H1 (cell line): ENCODE measurements around the gene CFD. TPM values are rescaled to one million over a fixed set of nuclear protein-coding genes. Genes with fewer than 3 reads are reported as not detected.
A peak's percentile ranks its signal among the peaks of the same experiment; 100 is the strongest.

Experiments used
- CTCF ChIA-PET: fragments of 300-600 bp; sonication (Branson Sonifier 250); formaldehyde crosslinking; loops from one replicate; lab custom pipeline; 2021; ENCODE audit not compliant: partially characterized antibody; lab: Charles Lee
- POLR2A ChIA-PET: fragments of 300-600 bp; sonication (Branson Sonifier 250); formaldehyde crosslinking; loops from one replicate; lab custom pipeline; 2021; ENCODE audit warnings: inconsistent platforms; ENCODE audit not compliant: partially characterized antibody; lab: Charles Lee
- DNase-seq, 2 experiments: peaks; one replicate each; pipeline versions ENCODE4 v3.0.0 to v3.0.0-alpha.2; 2010 to 2022; ENCODE audit warnings: low spot score in 2 of 2, low read depth in 1 of 2, mixed read lengths in 1 of 2
- FAIRE-seq: peaks from 2 replicates; lab custom pipeline; 2011; peaks lifted over from hg19 to GRCh38; lab: Jason Lieb, UNC
- H2AFZ ChIP-seq: 2 replicates; pipeline ENCODE4 v1.8.1; 2012; ENCODE audit warnings: low read length, inconsistent platforms
- H2AK5ac ChIP-seq: 2 replicates; pipeline ENCODE4 v1.6.1; 2013; ENCODE audit warnings: low read depth, low read length
- H2BK120ac ChIP-seq: replicated peaks from 2 replicates; pipeline ENCODE3; 2013; ENCODE audit warnings: low read depth, low read length, inconsistent platforms
- H2BK12ac ChIP-seq: 2 replicates; pipeline ENCODE4 v1.6.1; 2013; ENCODE audit warnings: low read depth, low read length
- H2BK15ac ChIP-seq: 2 replicates; pipeline ENCODE4 v1.6.1; 2013; ENCODE audit warnings: low read length
- H2BK20ac ChIP-seq: 2 replicates; pipeline ENCODE4 v1.6.1; 2013; ENCODE audit warnings: low read length
- H2BK5ac ChIP-seq: 2 replicates; pipeline ENCODE4 v1.6.1; 2013; ENCODE audit warnings: low read depth, low read length
- H3K14ac ChIP-seq: 2 replicates; pipeline ENCODE4 v1.6.1; 2013; ENCODE audit warnings: inconsistent platforms; ENCODE audit not compliant: insufficient read length
- H3K18ac ChIP-seq: 2 replicates; pipeline ENCODE4 v1.6.1; 2013; ENCODE audit warnings: low read length; ENCODE audit errors: extremely low read depth
- H3K23ac ChIP-seq: 2 replicates; pipeline ENCODE4 v1.6.1; 2013; ENCODE audit warnings: inconsistent platforms; ENCODE audit not compliant: insufficient read length
- H3K23me2 ChIP-seq: 2 replicates; pipeline ENCODE4 v1.6.1; 2013; ENCODE audit warnings: low read depth, low read length
- H3K27ac ChIP-seq: 2 replicates; pipeline ENCODE4 v1.6.1; 2011; ENCODE audit warnings: low read depth, low read length, inconsistent platforms
- H3K27me3 ChIP-seq, 4 experiments: replicated peaks in 1 of 4; 1 replicate in 1 of 4; 2 replicates in 3 of 4; pipeline versions ENCODE4 v1.6.1 to v1.8.1; 2011 to 2013; ENCODE audit warnings: low read length in 3 of 4, mild to moderate bottlenecking in 3 of 4, inconsistent platforms in 2 of 4, mixed read lengths in 2 of 4, moderate library complexity in 1 of 4; ENCODE audit not compliant: control insufficient read depth in 3 of 4, insufficient read depth in 3 of 4; ENCODE audit errors: extremely low read depth in 1 of 4
- H3K36me3 ChIP-seq, 4 experiments: 2 replicates each; pipeline versions ENCODE4 v1.6.1 to v1.8.1; 2011 to 2013; ENCODE audit warnings: mild to moderate bottlenecking in 4 of 4, low read length in 3 of 4, moderate library complexity in 2 of 4, control low read depth in 1 of 4, inconsistent platforms in 1 of 4; ENCODE audit not compliant: insufficient read depth in 4 of 4, control insufficient read depth in 2 of 4
- H3K4ac ChIP-seq: replicated peaks from 2 replicates; pipeline ENCODE3; 2013; ENCODE audit warnings: low read length, low read depth, mixed read lengths, inconsistent platforms; ENCODE audit not compliant: insufficient read length
- H3K4me1 ChIP-seq, 4 experiments: replicated peaks in 1 of 4; 1 replicate in 1 of 4; 2 replicates in 3 of 4; pipeline versions ENCODE4 v1.6.1 to v1.8.1; 2011 to 2013; ENCODE audit warnings: low read length in 3 of 4, inconsistent platforms in 2 of 4, mixed read lengths in 1 of 4; ENCODE audit not compliant: insufficient read depth in 4 of 4, control insufficient read depth in 3 of 4
- H3K4me2 ChIP-seq, 2 experiments: 2 replicates each; pipeline versions ENCODE4 v1.6.1 to v1.8.1; 2011 to 2013; ENCODE audit warnings: low read depth in 2 of 2, low read length in 2 of 2, control low read depth in 1 of 2, inconsistent platforms in 1 of 2, mild to moderate bottlenecking in 1 of 2; ENCODE audit not compliant: insufficient read depth in 1 of 2
- H3K4me3 ChIP-seq, 4 experiments: fragments of 200-600, 300-600 bp in 1 of 4; sonication (generic), shearing (Covaris generic), sonication (Bioruptor Twin) in 1 of 4; 2 replicates each; pipeline versions ENCODE4 v1.5.1 to v1.8.1; 2011 to 2016; ENCODE audit warnings: low read length in 4 of 4, low read depth in 3 of 4, control low read depth in 2 of 4, inconsistent platforms in 2 of 4, mild to moderate bottlenecking in 2 of 4, mixed read lengths in 1 of 4, moderate library complexity in 1 of 4; ENCODE audit not compliant: insufficient read depth in 2 of 4; ENCODE audit errors: extremely low read depth in 1 of 4
- H3K56ac ChIP-seq: replicated peaks from 2 replicates; pipeline ENCODE3; 2013; ENCODE audit warnings: low read depth, mild to moderate bottlenecking, mixed read lengths, low read length, inconsistent platforms; ENCODE audit not compliant: insufficient read length
- H3K79me1 ChIP-seq: 2 replicates; pipeline ENCODE4 v1.6.1; 2013; ENCODE audit warnings: low read depth, low read length, control low read depth
- H3K79me2 ChIP-seq, 2 experiments: 2 replicates each; pipeline versions ENCODE4 v1.6.1 to v1.8.1; 2012 to 2013; ENCODE audit warnings: low read length in 2 of 2, mild to moderate bottlenecking in 2 of 2, inconsistent platforms in 1 of 2; ENCODE audit not compliant: insufficient read depth in 2 of 2, control insufficient read depth in 1 of 2
- H3K9ac ChIP-seq, 4 experiments: replicated peaks in 1 of 4; 1 replicate in 1 of 4; 2 replicates in 3 of 4; pipeline versions ENCODE4 v1.6.1 to v1.8.1; 2011 to 2013; ENCODE audit warnings: low read depth in 3 of 4, low read length in 3 of 4, control low read depth in 2 of 4, mild to moderate bottlenecking in 2 of 4, moderate library complexity in 2 of 4, inconsistent platforms in 1 of 4; ENCODE audit errors: extremely low read depth in 1 of 4
- H3K9me3 ChIP-seq, 2 experiments: 2 replicates each; pipeline versions ENCODE4 v1.6.1 to v1.8.1; 2012 to 2013; ENCODE audit warnings: mild to moderate bottlenecking in 2 of 2, moderate library complexity in 2 of 2, control low read depth in 1 of 2, inconsistent platforms in 1 of 2, low read depth in 1 of 2, low read length in 1 of 2, mixed read lengths in 1 of 2; ENCODE audit not compliant: insufficient read depth in 2 of 2
- H4K20me1 ChIP-seq, 2 experiments: replicated peaks in 1 of 2; 2 replicates each; pipeline versions ENCODE3 to v1.8.1; 2011 to 2013; ENCODE audit warnings: inconsistent platforms in 2 of 2, low read length in 2 of 2, mild to moderate bottlenecking in 1 of 2; ENCODE audit not compliant: insufficient read depth in 2 of 2, control insufficient read depth in 1 of 2
- H4K5ac ChIP-seq: 2 replicates; pipeline ENCODE4 v1.6.1; 2013; ENCODE audit warnings: low read length, low read depth, mixed read lengths, inconsistent platforms; ENCODE audit not compliant: insufficient read length
- H4K8ac ChIP-seq: 2 replicates; pipeline ENCODE4 v1.8.0; 2013; ENCODE audit warnings: mild to moderate bottlenecking, moderate library complexity, low read length, inconsistent platforms; ENCODE audit not compliant: insufficient read depth; ENCODE audit errors: extremely low read depth
- H4K91ac ChIP-seq: replicated peaks from 2 replicates; pipeline ENCODE3; 2013; ENCODE audit warnings: low read length, mixed read lengths, inconsistent platforms; ENCODE audit not compliant: insufficient read length
- CTCF ChIP-seq, 3 experiments: IDR thresholded peaks; 1 replicate in 2 of 3; 2 replicates in 1 of 3; pipeline versions ENCODE4 v1.5.1 to v1.6.1; 2011; ENCODE audit warnings: low read length in 3 of 3, mild to moderate bottlenecking in 3 of 3, inconsistent platforms in 2 of 3, low read depth in 1 of 3, moderate library complexity in 1 of 3; ENCODE audit not compliant: insufficient read depth in 1 of 3; ENCODE audit errors: control extremely low read depth in 1 of 3
- HDAC2 ChIP-seq, 2 experiments: fragments of 300-600 bp in 1 of 2; sonication (generic) in 1 of 2; IDR thresholded peaks; 2 replicates each; pipeline ENCODE4 v1.6.1; 2011 to 2012; ENCODE audit warnings: low read depth in 2 of 2, low read length in 2 of 2, mild to moderate bottlenecking in 2 of 2, moderate library complexity in 2 of 2, borderline replicate concordance in 1 of 2, inconsistent platforms in 1 of 2
- SAP30 ChIP-seq: fragments of 300-600 bp; sonication (generic); IDR thresholded peaks from 2 replicates; pipeline ENCODE4 v1.7.1; 2012; ENCODE audit warnings: low read length, moderate library complexity, mild to moderate bottlenecking, inconsistent platforms; ENCODE audit not compliant: insufficient read depth, insufficient replicate concordance
- TBP ChIP-seq: IDR thresholded peaks from 2 replicates; pipeline ENCODE4 v1.6.1; 2011; ENCODE audit warnings: low read depth, low read length, improper control_type of control experiment
- WGBS, 2 experiments: shearing (Covaris generic) in 1 of 2; methylation state at CpG; one replicate each; pipeline versions ENCODE4 v1.1.6 to v1.1.7; 2013 to 2015; ENCODE audit warnings: low lambda C conversion rate in 2 of 2, mixed read lengths in 2 of 2, inconsistent platforms in 1 of 2, low coverage in 1 of 2, missing lambda C conversion rate in 1 of 2; ENCODE audit not compliant: insufficient replicate concordance in 2 of 2, insufficient coverage in 1 of 2, insufficient read length in 1 of 2; ENCODE audit errors: extremely low coverage in 1 of 2, missing lambda C conversion rate in 1 of 2; 5-methylcytosine and 5-hydroxymethylcytosine counted together
- polyA plus RNA-seq, 7 experiments: library from polyadenylated mRNA; depleted of rRNA in 3 of 7; stranded (reverse) in 5 of 7; unstranded in 2 of 7; fragments of >200 nt in 5 of 7; fragments of 200-250 nt in 2 of 7; gene quantifications; 1 replicate in 5 of 7; 2 replicates in 1 of 7; 4 replicates in 1 of 7; pipeline versions ENCODE4 v1.2.1 to v1.2.3, GENCODE V29; 2011 to 2013; ENCODE audit warnings: missing spikeins in 2 of 7, mixed read lengths in 2 of 7
- total RNA-seq: library from RNA; stranded (reverse); fragmentation: NEBNext Ultra II Directional; extraction: Animal tissue kit (Norgen Biotek cat#: 25700); gene quantifications from 2 replicates; pipeline ENCODE4 v1.2.1, GENCODE V29; 2021
- TF ChIP-seq, protein P1 (sequence below): IDR thresholded peaks from 2 replicates; pipeline ENCODE4 v1.6.1; 2012; ENCODE audit warnings: low read length, inconsistent platforms

CFD gene
- total and polyA plus RNA-seq, 2 of the 8 experiments (the other 6 are each of a cell fraction or from before 2014, with no cell fraction given), result 1.7 to 2.8 TPM

GRCh38 chr19:861756-862580 lies 2.5 kb downstream of the CFD start:
- H3K56ac ChIP-seq, result no peak overlapping the region
- no peak overlapping the region for H2BK20ac ChIP-seq
- no peak overlapping the region; the same call in 1 of the 2 replicates for H2BK15ac ChIP-seq
- no peak for FAIRE-seq
- ChIA-PET POLR2A (interaction anchor here (0.8 to 2.8 kb wide), 8 partner anchors 14 to 157 kb away, joined by 3 to 22 read pairs (median 5); partner anchors contain the start of genes KISS1R, MED16, RNU6-9 and WDR18), CTCF (interaction anchor here (1.4 to 3.1 kb wide), 2 partner anchors 17 to 56 kb away, joined by 5 to 12 read pairs; no protein-coding TSS in a partner anchor)
- H3K9me3 ChIP-seq, result no peaks in the 10 kb centered on the region
- peak overlapping the region; percentile 80 for H4K91ac ChIP-seq
- peak overlapping the region; percentile 63 to 72 for H3K4me2 ChIP-seq
- H3K23ac ChIP-seq, result no peak overlapping the region
- no peak overlapping the region for H3K27ac ChIP-seq
- DNase-seq, result peak; percentile 91 to 96
- H2AFZ ChIP-seq, result no peak overlapping the region
- H3K14ac ChIP-seq, result no peak overlapping the region
- peaks cover 0 to 5% (median 3%) of the 10 kb centered on the region in 4 experiments; a peak in 6 of 7 replicates for H3K4me1 ChIP-seq
- H2BK12ac ChIP-seq, result peak overlapping the region; percentile 92; the same call in 1 of the 2 replicates
- H3K9ac ChIP-seq, result no peak overlapping the region
- H4K8ac ChIP-seq, result peak overlapping the region; percentile 93; the same call in 1 of the 2 replicates
- H3K4me3 ChIP-seq, result peak overlapping the region in 2 of 4 experiments; percentile 8 to 59; a peak in 3 of 8 replicates
- no peak overlapping the region; the same call in none of the 2 replicates for H3K18ac ChIP-seq
- H4K20me1 ChIP-seq, result peaks cover 0 to 8% of the 10 kb centered on the region in 2 experiments
- H3K27me3 ChIP-seq, result peaks cover 9 to 25% (median 13%) of the 10 kb centered on the region in 4 experiments
- H3K4ac ChIP-seq, result no peak overlapping the region
- H2BK5ac ChIP-seq, result peak overlapping the region; percentile 77; the same call in 1 of the 2 replicates
- no peaks in the 10 kb centered on the region for H3K36me3 ChIP-seq
- H2AK5ac ChIP-seq, result no peak overlapping the region
- H3K79me1 ChIP-seq, result no peaks in the 10 kb centered on the region
- H2BK120ac ChIP-seq, result no peak overlapping the region
- H3K79me2 ChIP-seq, result no peaks in the 10 kb centered on the region
- H4K5ac ChIP-seq, result peak overlapping the region; percentile 52
- WGBS, 2 experiments, result 12% methylated on average over 27 of the region's 60 CpGs; no CpG with 5 or more reads in 1 of the 2 experiments
- H3K23me2 ChIP-seq, result peaks cover 10% of the 10 kb centered on the region; the same call in 1 of the 2 replicates
- TF ChIP-seq SAP30 (no peak), TBP (no peak), CTCF (IDR thresholded peaks at IDR 0.05; ENCODE audit: control extremely low read depth in 1 of 3, insufficient read depth in 1 of 3, low read depth in 1 of 3, low read length in 3 of 3) (peak; percentile 53 to 73 (median 56)), HDAC2 (IDR thresholded peaks at IDR 0.05; ENCODE audit: borderline replicate concordance in 1 of 2, low read depth in 2 of 2, low read length in 2 of 2) (0 out of 4 replicates have a peak, but pooled peaks of 1 of the 2 experiments have one; percentile 29)
- TF ChIP-seq, protein P1, sequence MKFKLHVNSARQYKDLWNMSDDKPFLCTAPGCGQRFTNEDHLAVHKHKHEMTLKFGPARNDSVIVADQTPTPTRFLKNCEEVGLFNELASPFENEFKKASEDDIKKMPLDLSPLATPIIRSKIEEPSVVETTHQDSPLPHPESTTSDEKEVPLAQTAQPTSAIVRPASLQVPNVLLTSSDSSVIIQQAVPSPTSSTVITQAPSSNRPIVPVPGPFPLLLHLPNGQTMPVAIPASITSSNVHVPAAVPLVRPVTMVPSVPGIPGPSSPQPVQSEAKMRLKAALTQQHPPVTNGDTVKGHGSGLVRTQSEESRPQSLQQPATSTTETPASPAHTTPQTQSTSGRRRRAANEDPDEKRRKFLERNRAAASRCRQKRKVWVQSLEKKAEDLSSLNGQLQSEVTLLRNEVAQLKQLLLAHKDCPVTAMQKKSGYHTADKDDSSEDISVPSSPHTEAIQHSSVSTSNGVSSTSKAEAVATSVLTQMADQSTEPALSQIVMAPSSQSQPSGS, result no peak
